ENCODE measurements around the gene ADCYAP1R1.

DNA sequence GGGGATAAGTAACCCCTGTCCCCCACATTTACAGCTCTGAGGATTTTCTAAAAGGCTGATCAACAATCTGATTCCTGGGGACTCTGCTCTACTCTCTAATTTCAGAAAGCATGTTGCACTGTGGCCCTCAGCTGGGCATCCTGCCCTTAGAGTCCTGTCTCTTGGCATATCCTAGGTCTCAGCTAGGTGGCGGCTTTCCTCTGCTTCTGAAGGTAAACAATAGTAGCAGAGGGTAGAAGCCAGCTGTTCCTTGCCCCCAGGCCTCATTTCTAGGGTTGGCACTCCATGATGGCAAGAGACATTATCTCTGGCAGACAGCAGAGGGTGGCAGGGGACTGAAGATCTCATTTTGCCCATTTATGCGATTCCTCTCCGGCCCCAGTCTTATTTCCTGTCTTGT is 77.0 kb downstream of the ADCYAP1R1 start:
- TF ChIP-seq CTCF (IDR thresholded peaks at IDR 0.05): no peak
- no peak for TF ChIP-seq POLR2A (IDR thresholded peaks at IDR 0.05)
